ENCODE data around the gene DCDC1.

Gene DCDC1

GRCh38 chr11:30876228-30876627 lies 493.3 kb downstream of the DCDC1 start:
- Histone ChIP-seq H3K9ac (ENCODE audit: low read length) (no peak overlapping the region), H3K27me3 (ENCODE audit: control insufficient read depth, insufficient read depth, low read length) (no peaks in the 10 kb centered on the region), H3K4me3 (ENCODE audit: low read length) (no peak overlapping the region), H3K4me1 (ENCODE audit: control insufficient read depth, insufficient read depth, low read length) (no peaks in the 10 kb centered on the region), H3K36me3 (ENCODE audit: control insufficient read depth, insufficient read depth, low read length) (no peaks in the 10 kb centered on the region), H3K9me3 (ENCODE audit: control insufficient read depth, low read length) (no peaks in the 10 kb centered on the region)

GRCh38 chr11:30875806-30876205 lies 493.7 kb downstream of the DCDC1 start:
- Histone ChIP-seq H3K9me3 (ENCODE audit: control insufficient read depth, low read length) (no peaks in the 10 kb centered on the region), H3K27me3 (ENCODE audit: control insufficient read depth, insufficient read depth, low read length) (no peaks in the 10 kb centered on the region), H3K4me1 (ENCODE audit: control insufficient read depth, insufficient read depth, low read length) (no peaks in the 10 kb centered on the region)

GRCh38 chr11:30873924-30874610 lies 495.5 kb downstream of the DCDC1 start:
- Histone ChIP-seq H3K9me3 (ENCODE audit: control insufficient read depth, low read length) (no peaks in the 10 kb centered on the region), H3K4me1 (ENCODE audit: control insufficient read depth, insufficient read depth, low read length) (no peaks in the 10 kb centered on the region), H3K36me3 (ENCODE audit: control insufficient read depth, insufficient read depth, low read length) (no peaks in the 10 kb centered on the region), H3K27me3 (ENCODE audit: control insufficient read depth, insufficient read depth, low read length) (no peaks in the 10 kb centered on the region), H3K4me3 (ENCODE audit: low read length) (no peak overlapping the region), H3K9ac (ENCODE audit: low read length) (no peak overlapping the region)

More at GRCh38 chr11:30875806-30876205, 493.7 kb downstream of the DCDC1 start:
- Histone ChIP-seq H3K36me3 (ENCODE audit: control insufficient read depth, insufficient read depth, low read length) (no peaks in the 10 kb centered on the region), H3K4me3 (ENCODE audit: low read length) (no peak overlapping the region), H3K9ac (ENCODE audit: low read length) (no peak overlapping the region)

GRCh38 chr11:30868626-30869081 lies 500.9 kb downstream of the DCDC1 start:
- no peaks in the 10 kb centered on the region for H3K36me3 ChIP-seq (ENCODE audit: control insufficient read depth, insufficient read depth, low read length)
- no peaks in the 10 kb centered on the region for H3K27me3 ChIP-seq (ENCODE audit: control insufficient read depth, insufficient read depth, low read length)
- H3K9ac ChIP-seq (ENCODE audit: low read length) = no peak overlapping the region
- no peak overlapping the region for H3K4me3 ChIP-seq (ENCODE audit: low read length)
- no peaks in the 10 kb centered on the region for H3K9me3 ChIP-seq (ENCODE audit: control insufficient read depth, low read length)
- H3K4me1 ChIP-seq (ENCODE audit: control insufficient read depth, insufficient read depth, low read length) = no peaks in the 10 kb centered on the region

GRCh38 chr11:30863209-30863608 lies 506.3 kb downstream of the DCDC1 start:
- no peaks in the 10 kb centered on the region for H3K27me3 ChIP-seq (ENCODE audit: control insufficient read depth, insufficient read depth, low read length)
- H3K4me1 ChIP-seq (ENCODE audit: control insufficient read depth, insufficient read depth, low read length) = no peaks in the 10 kb centered on the region
- H3K4me3 ChIP-seq (ENCODE audit: low read length) = no peak overlapping the region
- no peak overlapping the region for H3K9ac ChIP-seq (ENCODE audit: low read length)
- H3K36me3 ChIP-seq (ENCODE audit: control insufficient read depth, insufficient read depth, low read length) = no peaks in the 10 kb centered on the region
- H3K9me3 ChIP-seq (ENCODE audit: control insufficient read depth, low read length) = no peaks in the 10 kb centered on the region

- Histone ChIP-seq H3K27me3 (ENCODE audit: control insufficient read depth, insufficient read depth, low read length) (no peaks in the 10 kb centered on the region), H3K9ac (ENCODE audit: low read length) (no peak overlapping the region)
Observed at GRCh38 chr11:30861531-30861930, 508.0 kb downstream of the DCDC1 start.

GRCh38 chr11:30861064-30861463 lies 508.5 kb downstream of the DCDC1 start:
- Histone ChIP-seq H3K9ac (ENCODE audit: low read length) (no peak overlapping the region), H3K4me1 (ENCODE audit: control insufficient read depth, insufficient read depth, low read length) (no peaks in the 10 kb centered on the region), H3K9me3 (ENCODE audit: control insufficient read depth, low read length) (no peaks in the 10 kb centered on the region), H3K36me3 (ENCODE audit: control insufficient read depth, insufficient read depth, low read length) (no peaks in the 10 kb centered on the region), H3K4me3 (ENCODE audit: low read length) (no peak overlapping the region), H3K27me3 (ENCODE audit: control insufficient read depth, insufficient read depth, low read length) (no peaks in the 10 kb centered on the region)

More at GRCh38 chr11:30861531-30861930, 508.0 kb downstream of the DCDC1 start:
- Histone ChIP-seq H3K4me3 (ENCODE audit: low read length) (no peak overlapping the region), H3K9me3 (ENCODE audit: control insufficient read depth, low read length) (no peaks in the 10 kb centered on the region), H3K36me3 (ENCODE audit: control insufficient read depth, insufficient read depth, low read length) (no peaks in the 10 kb centered on the region), H3K4me1 (ENCODE audit: control insufficient read depth, insufficient read depth, low read length) (no peaks in the 10 kb centered on the region)

GRCh38 chr11:30860146-30860545 lies 509.4 kb downstream of the DCDC1 start:
- no peaks in the 10 kb centered on the region for H3K9me3 ChIP-seq (ENCODE audit: control insufficient read depth, low read length)
- H3K4me1 ChIP-seq (ENCODE audit: control insufficient read depth, insufficient read depth, low read length) = no peaks in the 10 kb centered on the region
- no peak overlapping the region for H3K9ac ChIP-seq (ENCODE audit: low read length)
- no peaks in the 10 kb centered on the region for H3K27me3 ChIP-seq (ENCODE audit: control insufficient read depth, insufficient read depth, low read length)
- no peaks in the 10 kb centered on the region for H3K36me3 ChIP-seq (ENCODE audit: control insufficient read depth, insufficient read depth, low read length)
- H3K4me3 ChIP-seq (ENCODE audit: low read length) = no peak overlapping the region

GRCh38 chr11:30859669-30860068 lies 509.9 kb downstream of the DCDC1 start:
- H3K9me3 ChIP-seq (ENCODE audit: control insufficient read depth, low read length) = no peaks in the 10 kb centered on the region
- no peaks in the 10 kb centered on the region for H3K4me1 ChIP-seq (ENCODE audit: control insufficient read depth, insufficient read depth, low read length)
- H3K4me3 ChIP-seq (ENCODE audit: low read length) = no peak overlapping the region
- H3K36me3 ChIP-seq (ENCODE audit: control insufficient read depth, insufficient read depth, low read length) = no peaks in the 10 kb centered on the region
- no peaks in the 10 kb centered on the region for H3K27me3 ChIP-seq (ENCODE audit: control insufficient read depth, insufficient read depth, low read length)
- H3K9ac ChIP-seq (ENCODE audit: low read length) = no peak overlapping the region

GRCh38 chr11:30855383-30856006 lies 514.0 kb downstream of the DCDC1 start:
- Histone ChIP-seq H3K27me3 (ENCODE audit: control insufficient read depth, insufficient read depth, low read length) (no peaks in the 10 kb centered on the region), H3K4me1 (ENCODE audit: control insufficient read depth, insufficient read depth, low read length) (no peaks in the 10 kb centered on the region), H3K36me3 (ENCODE audit: control insufficient read depth, insufficient read depth, low read length) (no peaks in the 10 kb centered on the region), H3K9me3 (ENCODE audit: control insufficient read depth, low read length) (no peaks in the 10 kb centered on the region), H3K4me3 (ENCODE audit: low read length) (no peak overlapping the region), H3K9ac (ENCODE audit: low read length) (no peak overlapping the region)

- no peak overlapping the region for H3K9ac ChIP-seq (ENCODE audit: low read length)
- no peaks in the 10 kb centered on the region for H3K36me3 ChIP-seq (ENCODE audit: control insufficient read depth, insufficient read depth, low read length)
- no peaks in the 10 kb centered on the region for H3K9me3 ChIP-seq (ENCODE audit: control insufficient read depth, low read length)
- H3K4me1 ChIP-seq (ENCODE audit: control insufficient read depth, insufficient read depth, low read length) = no peaks in the 10 kb centered on the region
- H3K27me3 ChIP-seq (ENCODE audit: control insufficient read depth, insufficient read depth, low read length) = no peaks in the 10 kb centered on the region
- no peak overlapping the region for H3K4me3 ChIP-seq (ENCODE audit: low read length)
Observed at GRCh38 chr11:30853439-30853838, 516.1 kb downstream of the DCDC1 start.

- Histone ChIP-seq H3K9me3 (ENCODE audit: control insufficient read depth, low read length) (no peaks in the 10 kb centered on the region), H3K27me3 (ENCODE audit: control insufficient read depth, insufficient read depth, low read length) (no peaks in the 10 kb centered on the region), H3K4me1 (ENCODE audit: control insufficient read depth, insufficient read depth, low read length) (no peaks in the 10 kb centered on the region), H3K36me3 (ENCODE audit: control insufficient read depth, insufficient read depth, low read length) (no peaks in the 10 kb centered on the region), H3K9ac (ENCODE audit: low read length) (no peak overlapping the region), H3K4me3 (ENCODE audit: low read length) (no peak overlapping the region)
Observed at GRCh38 chr11:30852645-30853044, 516.9 kb downstream of the DCDC1 start.

All from mucosa of stomach (tissue), 1 donor.